Measurements from ENCODE around the gene CEP83. TPM values are rescaled to one million over a fixed set of nuclear protein-coding genes. Genes with fewer than 3 reads are reported as not detected.

The CEP83 gene
- total RNA-seq, 1 donor from 2014 or later = 16.5 TPM

- H3K9me3 ChIP-seq = no peaks in the 10 kb centered on the region
- peak overlapping the region; percentile 33 for H3K27ac ChIP-seq
- intact Hi-C loops (cut with DNase I) = no loop called here
- H3K4me1 ChIP-seq = no peaks in the 10 kb centered on the region
- H3K27me3 ChIP-seq = no peaks in the 10 kb centered on the region
- TF ChIP-seq POLR2AphosphoS5 (IDR thresholded peaks at IDR 0.05; ENCODE audit: insufficient read depth in 1 of 2, low read depth in 1 of 2) = no peak
- no peak for TF ChIP-seq POLR2A (IDR thresholded peaks at IDR 0.05)
- no peak for TF ChIP-seq CTCF (IDR thresholded peaks at IDR 0.05)
- no peaks in the 10 kb centered on the region for H3K36me3 ChIP-seq
- H3K4me3 ChIP-seq = no peak overlapping the region
- no peak for DNase-seq (ENCODE audit: extremely low spot score in 2 of 2)
Observed at GRCh38 chr12:94276725-94277124, 182.9 kb downstream of the CEP83 start.

- intact Hi-C loops (cut with DNase I) = no loop called here
- H3K4me1 ChIP-seq = peaks cover under 1% of the 10 kb centered on the region
Observed at GRCh38 chr12:94273272-94273671, 186.4 kb downstream of the CEP83 start.

GRCh38 chr12:94272280-94272679 lies 187.4 kb downstream of the CEP83 start:
- intact Hi-C loops (cut with DNase I) = no loop called here
- no peaks in the 10 kb centered on the region for H3K27me3 ChIP-seq
- TF ChIP-seq POLR2AphosphoS5 (IDR thresholded peaks at IDR 0.05; ENCODE audit: insufficient read depth in 1 of 2, low read depth in 1 of 2) = no peak
- TF ChIP-seq CTCF (IDR thresholded peaks at IDR 0.05) = no peak
- TF ChIP-seq POLR2A (IDR thresholded peaks at IDR 0.05) = no peak
- no peaks in the 10 kb centered on the region for H3K36me3 ChIP-seq
- DNase-seq (ENCODE audit: extremely low spot score in 2 of 2) = no peak
- no peaks in the 10 kb centered on the region for H3K9me3 ChIP-seq
- peaks cover 11% of the 10 kb centered on the region for H3K4me1 ChIP-seq
- H3K4me3 ChIP-seq = no peak overlapping the region
- H3K27ac ChIP-seq = no peak overlapping the region

More at GRCh38 chr12:94273272-94273671, 186.4 kb downstream of the CEP83 start:
- Histone ChIP-seq H3K4me3 (no peak overlapping the region), H3K9me3 (no peaks in the 10 kb centered on the region), H3K27me3 (no peaks in the 10 kb centered on the region), H3K27ac (no peak overlapping the region), H3K36me3 (no peaks in the 10 kb centered on the region)
- TF ChIP-seq POLR2AphosphoS5 (IDR thresholded peaks at IDR 0.05; ENCODE audit: insufficient read depth in 1 of 2, low read depth in 1 of 2) = no peak
- TF ChIP-seq CTCF (IDR thresholded peaks at IDR 0.05) = no peak
- TF ChIP-seq POLR2A (IDR thresholded peaks at IDR 0.05) = no peak
- DNase-seq (ENCODE audit: extremely low spot score in 2 of 2) = no peak

- TF ChIP-seq POLR2AphosphoS5 (IDR thresholded peaks at IDR 0.05; ENCODE audit: insufficient read depth in 1 of 2, low read depth in 1 of 2) (no peak), POLR2A (IDR thresholded peaks at IDR 0.05) (no peak), CTCF (IDR thresholded peaks at IDR 0.05) (no peak)
- intact Hi-C loops (cut with DNase I) = no loop called here
- Histone ChIP-seq H3K36me3 (no peaks in the 10 kb centered on the region), H3K27me3 (no peaks in the 10 kb centered on the region), H3K4me1 (peaks cover 17% of the 10 kb centered on the region), H3K9me3 (no peaks in the 10 kb centered on the region), H3K4me3 (no peak overlapping the region), H3K27ac (no peak overlapping the region)
- DNase-seq (ENCODE audit: extremely low spot score in 2 of 2) = no peak
Observed at GRCh38 chr12:94271351-94271750, 188.3 kb downstream of the CEP83 start.

GRCh38 chr12:94269316-94269999 lies 190.2 kb downstream of the CEP83 start:
- H3K27me3 ChIP-seq = no peaks in the 10 kb centered on the region
- no peak for DNase-seq (ENCODE audit: extremely low spot score in 2 of 2)
- intact Hi-C loops (cut with DNase I) = no loop called here
- no peaks in the 10 kb centered on the region for H3K9me3 ChIP-seq
- H3K36me3 ChIP-seq = no peaks in the 10 kb centered on the region
- no peak for TF ChIP-seq CTCF (IDR thresholded peaks at IDR 0.05)
- TF ChIP-seq POLR2A (IDR thresholded peaks at IDR 0.05) = no peak
- TF ChIP-seq POLR2AphosphoS5 (IDR thresholded peaks at IDR 0.05; ENCODE audit: insufficient read depth in 1 of 2, low read depth in 1 of 2) = no peak
- H3K4me3 ChIP-seq = no peak overlapping the region
- peaks cover 34% of the 10 kb centered on the region for H3K4me1 ChIP-seq
- H3K27ac ChIP-seq = peak overlapping the region; percentile 90

Data from vagina (tissue), 2 donors.